NCI-H2227 (cell line): ENCODE results near the gene AGBL4.
"Not testable (repeated sequence)": the region's sequence is repeated elsewhere in the genome, so short reads cannot be mapped to it uniquely, and the experiment has no call there.

Source experiments
- DNase-seq: peaks from one replicate; lab custom pipeline; 2025; ENCODE audit not compliant: unreplicated experiment; lab: John Stamatoyannopoulos, UW

AGBL4 gene

DNA sequence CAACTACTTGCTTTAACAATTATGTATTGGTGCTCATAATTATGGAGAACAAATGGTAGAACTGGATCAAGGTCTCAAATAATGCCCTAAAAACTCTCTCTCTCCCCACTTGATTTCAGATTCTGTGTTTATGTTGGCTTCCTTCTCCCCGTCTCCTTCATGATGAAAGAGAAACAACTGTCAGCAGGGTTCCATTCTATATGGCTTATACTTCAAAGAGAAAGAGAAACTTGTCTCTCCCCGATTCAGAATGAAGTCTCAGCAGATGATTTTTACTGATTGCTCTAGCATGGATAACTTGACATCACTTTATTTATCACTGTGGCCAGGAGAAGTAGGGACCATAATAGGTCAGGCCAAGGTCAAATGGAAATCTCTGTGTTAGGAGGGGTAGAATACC, 575.6 kb downstream of the AGBL4 start:
- no peak for DNase-seq

GRCh38 chr1:49436865-49437264, 586.9 kb downstream of the AGBL4 start:
- no peak for DNase-seq

DNA sequence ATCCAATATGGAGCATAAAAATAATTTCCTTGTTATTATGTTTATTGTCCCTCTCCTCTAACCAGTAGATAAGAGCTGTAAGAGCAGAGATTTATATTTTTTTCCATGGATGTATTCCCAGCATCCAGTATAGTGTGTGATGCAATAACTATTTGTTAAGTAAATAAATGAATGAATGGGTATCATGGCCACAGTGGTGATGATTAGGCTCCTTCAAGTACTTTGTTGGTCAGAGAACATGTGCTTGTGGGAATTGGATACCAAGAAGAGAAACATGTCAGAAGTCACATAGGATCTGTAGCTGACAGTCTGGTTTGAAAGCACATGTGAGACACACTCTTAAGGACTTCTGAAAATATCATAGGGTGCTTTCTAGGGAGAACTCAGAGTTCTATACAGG, 588.5 kb downstream of the AGBL4 start:
- no peak for DNase-seq

- no peak for DNase-seq
These were observed 599.0 kb downstream of the AGBL4 start for GRCh38 chr1:49424782-49425181.

- DNase-seq: no peak
These were observed 607.0 kb downstream of the AGBL4 start for GRCh38 chr1:49416758-49417157.

DNA sequence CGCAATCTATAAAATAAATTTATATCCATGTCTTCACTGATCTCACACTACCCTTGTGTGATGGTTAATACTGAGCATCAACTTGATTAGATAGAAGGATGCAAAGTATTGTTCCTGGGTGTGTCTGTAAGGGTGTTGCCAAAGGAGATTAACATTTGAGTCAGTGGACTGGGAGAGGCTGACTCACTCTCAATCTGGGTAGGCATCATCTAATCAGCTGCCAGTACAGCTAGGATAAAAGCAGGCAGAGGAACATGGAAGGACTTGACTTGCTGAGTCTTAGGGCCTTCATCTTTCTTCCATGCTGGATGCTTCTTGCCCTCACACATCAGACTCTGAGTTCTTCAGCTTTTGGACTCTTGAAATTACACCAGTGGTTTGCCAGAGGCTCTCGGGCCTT, 615.4 kb downstream of the AGBL4 start:
- DNase-seq: no peak

GRCh38 chr1:49397086-49397485, 626.7 kb downstream of the AGBL4 start:
- no peak for DNase-seq

GRCh38 chr1:49394200-49394599, 629.6 kb downstream of the AGBL4 start:
- DNase-seq: no peak

DNA sequence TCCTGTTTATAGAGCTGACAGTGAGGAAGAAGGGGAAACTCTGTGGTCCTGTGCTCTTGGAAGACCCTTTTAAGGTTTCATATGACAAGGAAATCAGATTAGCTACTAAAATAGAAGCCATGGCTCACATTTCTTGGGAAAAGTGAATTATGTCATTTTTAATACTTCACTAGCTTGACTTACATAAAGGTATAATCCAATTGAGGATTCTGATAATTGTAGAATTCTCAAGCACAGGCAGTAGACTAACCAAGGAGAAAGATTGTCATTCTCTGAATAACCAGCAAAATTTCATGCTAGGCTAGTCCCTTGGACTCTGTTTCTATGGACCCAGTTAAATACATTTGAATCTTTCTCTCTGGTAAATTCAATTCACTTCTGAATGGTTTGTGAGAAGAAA, 634.1 kb downstream of the AGBL4 start:
- DNase-seq: no peak

- no peak for DNase-seq
These were observed 659.1 kb downstream of the AGBL4 start for GRCh38 chr1:49364676-49365075.

DNA sequence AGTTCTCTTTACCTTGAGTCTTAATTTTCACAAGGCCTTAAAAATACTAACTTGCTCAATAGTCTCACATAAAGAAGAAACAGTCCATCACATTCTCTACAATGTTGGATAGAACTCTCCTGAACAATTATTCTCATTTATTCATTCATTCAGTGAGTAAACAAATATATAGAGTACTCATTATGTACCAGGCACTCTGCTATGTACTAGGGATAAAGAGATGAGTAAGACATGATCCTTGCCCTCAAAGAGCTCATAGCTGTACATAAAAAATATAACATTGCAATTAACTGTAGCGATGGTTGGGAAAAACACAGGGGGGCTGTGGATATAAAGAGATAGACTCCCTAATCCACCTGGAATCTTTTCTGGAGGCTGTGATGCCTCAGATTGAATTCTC, 660.1 kb downstream of the AGBL4 start:
- no peak for DNase-seq

GRCh38 chr1:49358036-49358435, 665.7 kb downstream of the AGBL4 start:
- DNase-seq: no peak

- no peak for DNase-seq
These were observed 667.2 kb downstream of the AGBL4 start for GRCh38 chr1:49356594-49356993.

- DNase-seq: no peak
These were observed 672.0 kb downstream of the AGBL4 start for GRCh38 chr1:49351768-49352167.

DNA sequence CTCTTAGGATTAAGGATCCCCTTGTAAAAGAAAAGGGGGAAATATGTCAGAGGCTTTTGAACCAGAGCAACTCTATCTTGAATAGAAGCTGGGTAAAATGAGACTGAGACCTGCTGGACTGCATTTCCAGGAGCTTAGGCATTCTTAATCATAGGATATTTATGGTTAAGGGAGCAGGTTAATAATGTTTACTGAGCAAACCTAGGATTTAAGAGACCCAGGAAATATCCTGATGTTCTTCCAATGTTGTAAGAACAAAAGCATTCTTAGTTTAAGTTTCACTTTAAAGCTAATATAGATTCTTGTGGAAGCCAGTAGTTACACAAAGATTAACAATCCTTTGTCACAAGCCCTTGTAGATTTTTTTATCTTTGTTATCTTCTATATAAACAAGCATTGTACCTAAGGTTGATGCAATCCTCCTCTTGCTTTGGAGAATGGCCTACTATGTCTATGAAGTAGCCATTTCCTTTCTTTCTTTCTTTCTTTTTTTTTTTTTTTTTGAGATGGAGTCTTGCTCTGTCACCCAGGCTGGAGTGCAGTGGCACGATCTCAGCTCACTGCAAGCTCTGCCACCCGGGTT, 676.9 kb downstream of the AGBL4 start:
- DNase-seq: no peak

- DNase-seq: no peak
These were observed 683.2 kb downstream of the AGBL4 start for GRCh38 chr1:49340576-49340975.

- DNase-seq: no peak
These were observed 684.7 kb downstream of the AGBL4 start for GRCh38 chr1:49339043-49339442.

- DNase-seq: no peak
These were observed 686.5 kb downstream of the AGBL4 start for GRCh38 chr1:49337251-49337650.

- DNase-seq: no peak
These were observed 689.8 kb downstream of the AGBL4 start for GRCh38 chr1:49333906-49334305.

- DNase-seq: no peak
These were observed 692.5 kb downstream of the AGBL4 start for GRCh38 chr1:49331066-49331852.

DNA sequence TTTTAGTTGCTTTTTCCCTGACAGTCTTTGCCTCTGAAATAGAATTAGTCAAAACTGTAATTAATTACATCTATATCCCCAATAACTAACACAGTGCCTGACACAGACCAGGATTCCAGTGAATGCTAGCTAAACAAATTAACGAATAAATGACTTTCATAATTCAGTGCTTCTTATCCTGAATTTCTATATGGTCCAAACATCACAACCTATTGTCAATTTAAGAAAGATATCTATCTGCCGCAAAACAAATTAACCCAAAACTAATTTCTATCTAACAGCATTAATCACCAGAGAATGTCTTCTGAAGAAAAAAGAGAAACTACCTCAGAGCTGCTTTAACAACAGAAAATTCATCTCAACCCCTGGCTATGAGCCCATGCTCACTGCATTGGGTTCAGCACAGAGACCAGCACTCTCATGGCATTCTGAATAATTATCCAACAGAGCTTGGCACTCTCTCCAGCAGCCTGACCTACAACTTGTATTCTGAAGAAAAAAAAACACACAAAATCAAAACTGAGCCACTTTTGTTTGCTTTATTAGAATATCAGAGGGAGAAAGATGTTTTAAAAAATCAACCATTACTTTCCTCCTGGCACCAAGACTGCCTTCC, 699.7 kb downstream of the AGBL4 start:
- DNase-seq: no peak

DNA sequence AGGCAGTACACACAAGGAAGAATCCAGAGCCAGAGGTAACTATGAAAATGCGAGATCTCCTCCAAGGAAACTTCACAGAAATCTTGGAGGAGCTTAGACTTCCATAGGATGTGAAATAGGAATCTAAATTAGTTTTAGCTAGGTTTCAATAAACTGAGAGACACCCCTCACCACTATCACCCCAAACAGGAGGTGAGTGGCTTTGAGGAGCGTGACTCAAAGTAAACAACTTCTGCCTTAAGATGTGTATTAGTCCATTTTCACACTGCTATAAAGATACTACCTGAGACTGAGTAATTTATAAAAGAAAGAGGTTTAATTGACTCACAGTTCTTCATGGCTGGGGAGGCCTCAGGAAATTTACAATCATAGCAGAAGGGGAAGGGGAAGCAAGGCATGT, 703.3 kb downstream of the AGBL4 start:
- DNase-seq: not testable (repeated sequence)
